CD14-positive monocyte (primary cell): ENCODE measurements around the gene DOK4. TPM values are rescaled to one million over a fixed set of nuclear protein-coding genes. Genes with fewer than 3 reads are reported as not detected.
"Not testable (repeated sequence)": the region's sequence is repeated elsewhere in the genome, so short reads cannot be mapped to it uniquely, and the experiment has no call there.

Experiments used
- DNase-seq, 3 donors: peaks; one replicate each; pipeline ENCODE4 v3.0.0-alpha.2; 2011 to 2022
- H2AFZ ChIP-seq: 2 replicates; pipeline ENCODE4 v1.6.0; 2012; ENCODE audit warnings: mild to moderate bottlenecking, low read depth, low read length, inconsistent platforms; ENCODE audit not compliant: insufficient read depth, poor library complexity, severe bottlenecking
- H3K27ac ChIP-seq, 2 donors: 1 replicate in 1 of 2; 2 replicates in 1 of 2; pipeline ENCODE4 v1.5.1; 2012 to 2013; ENCODE audit warnings: low read length in 2 of 2, control low read depth in 1 of 2, inconsistent platforms in 1 of 2, low read depth in 1 of 2, mild to moderate bottlenecking in 1 of 2
- H3K27me3 ChIP-seq, 2 donors: one replicate each; pipeline versions ENCODE4 v1.6.0 to v1.6.1; 2011 to 2013; ENCODE audit warnings: low read length in 2 of 2; ENCODE audit not compliant: control insufficient read depth in 2 of 2, insufficient read depth in 2 of 2
- H3K36me3 ChIP-seq, 2 donors: replicated peaks in 1 of 2; 1 replicate in 1 of 2; 2 replicates in 1 of 2; pipeline versions ENCODE4 v1.5.1 to v1.6.1; 2012 to 2013; ENCODE audit warnings: low read length in 2 of 2, control low read depth in 1 of 2, inconsistent platforms in 1 of 2, mild to moderate bottlenecking in 1 of 2; ENCODE audit not compliant: insufficient read depth in 2 of 2, control insufficient read depth in 1 of 2
- H3K4me1 ChIP-seq, 2 donors: 1 replicate in 1 of 2; 2 replicates in 1 of 2; pipeline versions ENCODE4 v1.5.1 to v1.6.1; 2012 to 2013; ENCODE audit warnings: low read length in 2 of 2, control low read depth in 1 of 2, inconsistent platforms in 1 of 2, mild to moderate bottlenecking in 1 of 2, moderate library complexity in 1 of 2; ENCODE audit not compliant: insufficient read depth in 2 of 2, control insufficient read depth in 1 of 2
- H3K4me2 ChIP-seq: replicated peaks from 2 replicates; pipeline ENCODE3; 2012; ENCODE audit warnings: low read length, moderate library complexity, mild to moderate bottlenecking; ENCODE audit not compliant: poor library complexity, severe bottlenecking; ENCODE audit errors: extremely low read depth
- H3K4me3 ChIP-seq, 3 experiments: fragments of 200-600 bp in 1 of 3; sonication (generic) in 1 of 3; replicated peaks in 1 of 3; 1 replicate in 2 of 3; 2 replicates in 1 of 3; pipeline ENCODE4 v1.5.1; 2011 to 2013; ENCODE audit warnings: low read length in 3 of 3, mild to moderate bottlenecking in 3 of 3, control low read depth in 2 of 3, low read depth in 2 of 3, inconsistent platforms in 1 of 3, moderate library complexity in 1 of 3
- H3K79me2 ChIP-seq: 2 replicates; pipeline ENCODE4 v1.6.0; 2012; ENCODE audit warnings: mild to moderate bottlenecking, control low read depth, inconsistent platforms, low read length, moderate library complexity; ENCODE audit not compliant: insufficient read depth
- H3K9ac ChIP-seq: 2 replicates; pipeline ENCODE4 v1.6.0; 2017; ENCODE audit warnings: low read length, mild to moderate bottlenecking; ENCODE audit not compliant: insufficient read depth, poor library complexity, severe bottlenecking
- H3K9me3 ChIP-seq, 2 donors: replicated peaks in 1 of 2; 1 replicate in 1 of 2; 2 replicates in 1 of 2; pipeline versions ENCODE4 v1.5.1 to v1.6.1; 2012 to 2013; ENCODE audit warnings: low read length in 2 of 2, control low read depth in 1 of 2; ENCODE audit not compliant: control insufficient read depth in 1 of 2, insufficient read depth in 1 of 2
- H4K20me1 ChIP-seq: 2 replicates; pipeline ENCODE4 v1.6.0; 2012; ENCODE audit warnings: mild to moderate bottlenecking, low read length, control low read depth, moderate library complexity; ENCODE audit not compliant: insufficient read depth
- H3K27ac Mint-ChIP-seq, 7 donors: one replicate each; pipeline ENCODE4 v1.8.0; 2020; ENCODE audit warnings: mild to moderate bottlenecking in 7 of 7, mixed read lengths in 7 of 7, moderate library complexity in 6 of 7, inconsistent platforms in 2 of 7
- H3K27me3 Mint-ChIP-seq, 3 donors: one replicate each; pipeline ENCODE4 v1.8.0; 2021 to 2022; ENCODE audit warnings: low read depth in 3 of 3, mild to moderate bottlenecking in 3 of 3, mixed read lengths in 3 of 3, moderate library complexity in 3 of 3, inconsistent platforms in 1 of 3
- H3K36me3 Mint-ChIP-seq, 2 donors: one replicate each; pipeline ENCODE4 v1.8.0; 2020; ENCODE audit warnings: mixed read lengths in 2 of 2, inconsistent platforms in 1 of 2, mild to moderate bottlenecking in 1 of 2
- H3K4me1 Mint-ChIP-seq: one replicate; pipeline ENCODE4 v1.8.0; 2020; ENCODE audit warnings: mild to moderate bottlenecking, mixed read lengths
- H3K4me3 Mint-ChIP-seq, 2 donors: one replicate each; pipeline ENCODE4 v1.8.0; 2020; ENCODE audit warnings: mild to moderate bottlenecking in 2 of 2, mixed read lengths in 2 of 2, moderate library complexity in 1 of 2
- H3K9me3 Mint-ChIP-seq, 7 donors: one replicate each; pipeline ENCODE4 v1.8.0; 2020 to 2022; ENCODE audit warnings: mixed read lengths in 7 of 7, mild to moderate bottlenecking in 6 of 7, moderate library complexity in 6 of 7, inconsistent platforms in 2 of 7
- CTCF ChIP-seq: fragments of 200-600 bp; IDR thresholded peaks from one replicate; pipeline ENCODE4 v1.8.0; 2022; ENCODE audit warnings: antibody characterized with exemption, mild to moderate bottlenecking
- WGBS: methylation state at CpG from one replicate; pipeline ENCODE4 v1.1.5; 2013; ENCODE audit warnings: missing lambda C conversion rate; ENCODE audit not compliant: insufficient coverage; 5-methylcytosine and 5-hydroxymethylcytosine counted together
- intact Hi-C, 2 donors: fragments of 100-400 bp; cut with micrococcal nuclease; formaldehyde crosslinking; loops; one replicate each; pipeline versions ENCODE4 v1.15.0 to v1.15.1; 2023
- polyA plus RNA-seq, 3 donors: library from polyadenylated mRNA; depleted of rRNA in 1 of 3; unstranded in 2 of 3; stranded (reverse) in 1 of 3; fragments of 300-500 nt in 2 of 3; fragments of >200 nt in 1 of 3; fragmentation: Illumina TruSeq in 2 of 3; gene quantifications; 1 replicate in 2 of 3; 2 replicates in 1 of 3; pipeline ENCODE4 v1.2.3, GENCODE V29; 2012 to 2021

The DOK4 gene
- polyA plus RNA-seq, 3 donors = 0.09 to 0.17 TPM; not detected in 1

DNA sequence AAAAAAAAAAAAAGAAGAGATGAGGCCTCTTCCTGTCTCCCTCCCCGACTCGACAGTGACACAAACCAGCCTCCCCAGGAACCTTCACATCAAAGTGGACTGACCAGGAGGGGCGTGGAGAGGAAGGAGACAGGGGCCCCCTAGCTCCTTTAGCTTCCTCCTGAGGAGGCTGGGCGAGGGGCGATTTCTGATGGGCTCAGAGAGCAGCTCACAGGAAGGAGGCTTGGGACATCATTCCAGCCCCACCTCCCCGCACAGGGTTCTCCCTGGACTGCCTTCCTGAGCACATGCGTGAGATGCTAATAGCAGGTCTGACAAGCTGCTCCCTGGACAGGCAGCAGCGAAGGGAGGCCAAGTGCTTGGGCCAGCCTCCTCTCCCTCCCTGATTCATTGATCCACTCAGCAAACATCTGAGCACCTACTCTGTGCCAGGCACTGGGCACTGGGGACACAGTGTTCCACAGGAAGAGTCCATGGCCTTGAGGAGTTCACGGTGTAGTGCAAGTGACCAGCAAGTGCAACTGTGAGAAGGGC, 14.4 kb upstream of the DOK4 start:
- Histone ChIP-seq H3K4me2 (no peak overlapping the region), H3K4me3 (no peak overlapping the region), H2AFZ (no peak overlapping the region), H3K79me2 (no peaks in the 10 kb centered on the region), H3K36me3 (no peaks in the 10 kb centered on the region), H3K27me3 (no peaks in the 10 kb centered on the region), H3K4me1 (no peaks in the 10 kb centered on the region), H3K9me3 (no peaks in the 10 kb centered on the region), H3K9ac (no peak overlapping the region), H4K20me1 (no peaks in the 10 kb centered on the region), H3K27ac (no peak overlapping the region)
- DNase-seq = no peak
- Mint-ChIP-seq H3K4me3 (no peak overlapping the region), H3K36me3 (no peaks in the 10 kb centered on the region), H3K27me3 (peaks cover 0 to 2% (median 1%) of the 10 kb centered on the region in 3 donors), H3K4me1 (no peaks in the 10 kb centered on the region), H3K27ac (no peak overlapping the region), H3K9me3 (no peaks in the 10 kb centered on the region)
- intact Hi-C loops = no loop called here
- 50% methylated on average over 7 of the region's 9 CpGs for WGBS
- no peak for TF ChIP-seq CTCF

GRCh38 chr16:57499941-57500340, 13.6 kb upstream of the DOK4 start:
- H3K9me3 ChIP-seq, H3K4me1 ChIP-seq, H4K20me1 ChIP-seq, H3K4me3 ChIP-seq, H3K27ac Mint-ChIP-seq, H3K4me1 Mint-ChIP-seq, H3K27me3 ChIP-seq, H3K4me3 Mint-ChIP-seq, H3K36me3 ChIP-seq, H3K36me3 Mint-ChIP-seq, H3K9ac ChIP-seq, H3K27me3 Mint-ChIP-seq, H3K79me2 ChIP-seq, H3K27ac ChIP-seq, DNase-seq, intact Hi-C loops, H3K4me2 ChIP-seq, H2AFZ ChIP-seq, H3K9me3 Mint-ChIP-seq: not testable (repeated sequence)
- 94% methylated on average over 10 of the region's 11 CpGs for WGBS
